Measurements from ENCODE around the gene GATA1.
A peak's percentile ranks its signal among the peaks of the same experiment; 100 is the strongest.

GATA1 gene

GRCh38 chrX:48786341-48786800 is at the start of gene GATA1:
Gene GATA1, plus strand, starts transcription at chrX:48786590. Its CDS starts 4,520 bp downstream, at chrX:48791110.
- DNase-seq (ENCODE audit: low read depth in 2 of 2): no peak
- H3K4me3 ChIP-seq (replicated peaks in 1 of 2; ENCODE audit: low read depth in 2 of 2, low read length in 2 of 2): no peak within 1 kb of the TSS
- no peak for TF ChIP-seq CTCF (IDR thresholded peaks at IDR 0.05; ENCODE audit: low read depth, low read length)

- TF ChIP-seq CTCF (IDR thresholded peaks at IDR 0.05; ENCODE audit: low read depth, low read length): no peak
- no peak for DNase-seq (ENCODE audit: low read depth in 2 of 2)
- peak overlapping the region; percentile 22 to 30 for H3K4me3 ChIP-seq (replicated peaks in 1 of 2; ENCODE audit: low read depth in 2 of 2, low read length in 2 of 2)
These were observed 49.5 kb upstream of the GATA1 start for GRCh38 chrX:48736878-48737212.

GRCh38 chrX:48737213-48737938 is 49.0 kb upstream of the GATA1 start:
- peak; percentile 98 for DNase-seq (ENCODE audit: low read depth in 2 of 2)
- peak overlapping the region; percentile 58 to 65 for H3K4me3 ChIP-seq (replicated peaks in 1 of 2; ENCODE audit: low read depth in 2 of 2, low read length in 2 of 2)
- TF ChIP-seq CTCF (IDR thresholded peaks at IDR 0.05; ENCODE audit: low read depth, low read length): no peak

GRCh38 chrX:48737940-48738339 is 48.5 kb upstream of the GATA1 start:
- DNase-seq (ENCODE audit: low read depth in 2 of 2): no peak
- no peak for TF ChIP-seq CTCF (IDR thresholded peaks at IDR 0.05; ENCODE audit: low read depth, low read length)
- H3K4me3 ChIP-seq (replicated peaks in 1 of 2; ENCODE audit: low read depth in 2 of 2, low read length in 2 of 2): peak overlapping the region; percentile 58 to 65

- TF ChIP-seq CTCF (IDR thresholded peaks at IDR 0.05; ENCODE audit: low read depth, low read length): no peak
- no peak for DNase-seq (ENCODE audit: low read depth in 2 of 2)
- H3K4me3 ChIP-seq (replicated peaks in 1 of 2; ENCODE audit: low read depth in 2 of 2, low read length in 2 of 2): no peak overlapping the region
These were observed 44.6 kb upstream of the GATA1 start for GRCh38 chrX:48741834-48742233.

GRCh38 chrX:48745222-48745621 is 41.2 kb upstream of the GATA1 start:
- no peak for TF ChIP-seq CTCF (IDR thresholded peaks at IDR 0.05; ENCODE audit: low read depth, low read length)
- DNase-seq (ENCODE audit: low read depth in 2 of 2): no peak
- no peak overlapping the region for H3K4me3 ChIP-seq (replicated peaks in 1 of 2; ENCODE audit: low read depth in 2 of 2, low read length in 2 of 2)

Measured in cardiac fibroblast (primary cell).